Adrenal gland (tissue), 12 donors: ENCODE measurements around the gene VAX1. TPM values are rescaled to one million over a fixed set of nuclear protein-coding genes. Genes with fewer than 3 reads are reported as not detected.
"Not testable (repeated sequence)": the region's sequence is repeated elsewhere in the genome, so short reads cannot be mapped to it uniquely, and the experiment has no call there.

Experiments
- DNase-seq, 7 donors: peaks; one replicate each; pipeline ENCODE4 v3.0.0-alpha.2; 2019 to 2020
- H3K27ac ChIP-seq, 5 donors: fragments of 200-600 bp; sonication (generic) in 4 of 5; 1 replicate in 3 of 5; 2 replicates in 2 of 5; pipeline versions ENCODE4 v1.5.1 to v1.8.0; 2016 to 2020; ENCODE audit warnings: mild to moderate bottlenecking in 1 of 5
- H3K27me3 ChIP-seq: fragments of 200-600 bp; 2 replicates; pipeline ENCODE4 v1.8.0; 2021
- H3K36me3 ChIP-seq, 2 donors: fragments of 200-600 bp; replicated peaks in 1 of 2; 1 replicate in 1 of 2; 2 replicates in 1 of 2; pipeline versions ENCODE4 v1.5.1 to v1.8.0; 2018 to 2022
- H3K4me1 ChIP-seq, 2 donors: fragments of 200-600 bp; replicated peaks in 1 of 2; 1 replicate in 1 of 2; 2 replicates in 1 of 2; pipeline versions ENCODE4 v1.5.1 to v1.8.0; 2018 to 2021
- H3K4me3 ChIP-seq, 4 donors: fragments of 200-600 bp; sonication (generic) in 3 of 4; one replicate each; pipeline ENCODE4 v1.5.1; 2016 to 2018
- H3K9me3 ChIP-seq, 3 donors: fragments of 200-600 bp; sonication (generic) in 1 of 3; replicated peaks in 1 of 3; 1 replicate in 2 of 3; 2 replicates in 1 of 3; pipeline versions ENCODE4 v1.5.1 to v1.8.0; 2016 to 2021
- CTCF ChIP-seq, 6 experiments: fragments of 450-650 bp in 4 of 6; fragments of 200-600 bp in 2 of 6; sonication (generic) in 1 of 6; IDR thresholded peaks; 1 replicate in 5 of 6; 2 replicates in 1 of 6; pipeline versions ENCODE4 v1.5.1 to v1.8.0; 2016 to 2021; ENCODE audit warnings: antibody characterized with exemption in 6 of 6, mild to moderate bottlenecking in 2 of 6, moderate library complexity in 1 of 6
- POLR2A ChIP-seq, 2 donors: fragments of 450-650 bp; IDR thresholded peaks; one replicate each; pipeline ENCODE4 v1.6.1; 2017; ENCODE audit warnings: antibody characterized with exemption in 2 of 2, mild to moderate bottlenecking in 2 of 2, moderate library complexity in 1 of 2
- WGBS, 4 donors: extraction: QIAGEN DNeasy Blood & Tissue Kit in 2 of 4; methylation state at CpG; one replicate each; pipeline versions ENCODE4 v1.1.5 to v1.1.7; 2013 to 2017; 5-methylcytosine and 5-hydroxymethylcytosine counted together
- intact Hi-C, 2 donors: fragments of 100-400 bp; cut with DNase I; formaldehyde crosslinking; loops; one replicate each; pipeline versions ENCODE4 v1.14.1 to v1.15.0; 2022 to 2023
- polyA plus RNA-seq, 3 donors: library from polyadenylated mRNA; stranded (reverse); fragments of 200-250 nt in 2 of 3; fragments of 350-450 nt in 1 of 3; fragmentation: Illumina TruSeq in 1 of 3; extraction: RNeasy Lipid Tissue Mini Kit (QIAGEN cat#74804) in 1 of 3; gene quantifications; one replicate each; pipeline ENCODE4 v1.2.3, GENCODE V29; 2013 to 2014
- total RNA-seq, 9 donors: library from RNA; depleted of rRNA in 4 of 9; stranded (reverse); fragments of >200 nt in 4 of 9; fragments of 120-200 nt in 1 of 9; fragmentation: NEBNext Ultra II Directional in 1 of 9; extraction: Animal tissue kit (Norgen Biotek cat#: 25700) in 1 of 9; gene quantifications; one replicate each; pipeline versions ENCODE4 v1.1.0 to v1.2.4, GENCODE V29; 2013 to 2023
- donor health status: healthy with polysubstance abuse.
- donor health status: Bipolar disorder and iron deficiency.
- donor health status: DM: yes; HTN: yes; CAD: no.
- donor health status: DM: no; HTN: no; CAD: no.
- donor health status: DM: no; HTN: no; CAD: no.
- donor health status: DM: yes; HTN: yes; CAD: no.

Gene VAX1
- total and polyA plus RNA-seq, 12 donors: not detected

GRCh38 chr10:117130862-117131375, 7.2 kb downstream of the VAX1 start:
- H3K4me1 ChIP-seq: peaks cover 0 to 13% of the 10 kb centered on the region in 2 donors
- TF ChIP-seq CTCF (IDR thresholded peaks at IDR 0.05): no peak
- TF ChIP-seq POLR2A (IDR thresholded peaks at IDR 0.05): no peak
- H3K27me3 ChIP-seq: peaks cover 83% of the 10 kb centered on the region
- intact Hi-C loops: no loop called here
- H3K9me3 ChIP-seq: no peaks in the 10 kb centered on the region
- H3K36me3 ChIP-seq: no peaks in the 10 kb centered on the region
- DNase-seq: no peak
- no peak overlapping the region for H3K27ac ChIP-seq
- 39 to 55% (median 44%) methylated on average over 8 of the region's 8 CpGs for WGBS, 4 donors
- H3K4me3 ChIP-seq: no peak overlapping the region

GRCh38 chr10:117130346-117130745, 7.7 kb downstream of the VAX1 start:
- H3K27ac ChIP-seq: no peak overlapping the region
- H3K4me1 ChIP-seq: peaks cover 0 to 13% of the 10 kb centered on the region in 2 donors
- TF ChIP-seq CTCF (IDR thresholded peaks at IDR 0.05): no peak
- no peak for TF ChIP-seq POLR2A (IDR thresholded peaks at IDR 0.05)
- no peaks in the 10 kb centered on the region for H3K36me3 ChIP-seq
- intact Hi-C loops: no loop called here
- H3K9me3 ChIP-seq: no peaks in the 10 kb centered on the region
- H3K27me3 ChIP-seq: peaks cover 77% of the 10 kb centered on the region
- WGBS, 4 donors: 64 to 92% (median 81%) methylated on average over 2 of the region's 2 CpGs
- DNase-seq: no peak
- H3K4me3 ChIP-seq: no peak overlapping the region

DNA sequence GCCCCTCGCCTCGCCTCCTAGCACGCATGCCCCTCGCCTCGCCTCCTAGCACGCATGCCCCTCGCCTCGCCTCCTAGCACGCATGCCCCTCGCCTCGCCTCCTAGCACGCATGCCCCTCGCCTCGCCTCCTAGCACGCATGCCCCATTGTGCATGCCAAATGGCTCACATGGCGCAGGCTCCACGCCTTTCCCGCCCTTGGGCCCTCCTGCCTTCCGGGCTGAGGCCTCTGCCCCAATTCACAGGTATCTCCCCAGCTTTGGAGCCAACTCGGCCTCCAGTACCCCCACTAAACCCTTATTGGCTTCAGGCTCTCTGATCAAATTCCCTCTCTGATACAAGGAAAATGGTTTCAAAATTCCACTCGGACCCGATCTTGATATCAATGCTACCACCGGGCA, 11.4 kb downstream of the VAX1 start:
- DNase-seq, H3K4me3 ChIP-seq, H3K9me3 ChIP-seq, H3K27ac ChIP-seq, H3K36me3 ChIP-seq, H3K4me1 ChIP-seq, intact Hi-C loops: not testable (repeated sequence)
- 88 to 99% (median 94%) methylated on average over 8 to 16 of the region's 23 CpGs for WGBS, 4 donors
- H3K27me3 ChIP-seq: peaks cover 43% of the 10 kb centered on the region

GRCh38 chr10:117126034-117126433, 12.0 kb downstream of the VAX1 start:
- TF ChIP-seq POLR2A (IDR thresholded peaks at IDR 0.05) (no peak), CTCF (IDR thresholded peaks at IDR 0.05) (no peak)
- Histone ChIP-seq H3K27me3 (peaks cover 37% of the 10 kb centered on the region), H3K9me3 (no peaks in the 10 kb centered on the region), H3K4me1 (no peaks in the 10 kb centered on the region), H3K27ac (no peak overlapping the region), H3K36me3 (no peaks in the 10 kb centered on the region), H3K4me3 (no peak overlapping the region)
- no peak for DNase-seq
- 60 to 80% (median 68%) methylated on average over 17 to 26 of the region's 26 CpGs for WGBS, 4 donors
- intact Hi-C loops: no loop called here

GRCh38 chr10:117112220-117112619, 25.9 kb downstream of the VAX1 start:
- peak in 4 of 6 experiments; percentile 16 to 35 (median 18) for TF ChIP-seq CTCF (IDR thresholded peaks at IDR 0.05)
- no peak for TF ChIP-seq POLR2A (IDR thresholded peaks at IDR 0.05)
- Histone ChIP-seq H3K36me3 (no peaks in the 10 kb centered on the region), H3K9me3 (no peaks in the 10 kb centered on the region), H3K4me3 (no peak overlapping the region), H3K27ac (no peak overlapping the region), H3K4me1 (no peaks in the 10 kb centered on the region), H3K27me3 (no peaks in the 10 kb centered on the region)
- no peak for DNase-seq
- WGBS, 4 donors: 35 to 47% (median 37%) methylated on average over 1 of the region's 1 CpG
- intact Hi-C loops: no loop called here
